Nephron (organoid): ENCODE measurements around the gene BTK.

ENCODE experiments used
- H3K27ac Mint-ChIP-seq, 3 experiments: 2 replicates each; pipeline ENCODE4 v1.8.0; 2020; ENCODE audit warnings: mixed read lengths in 3 of 3, mild to moderate bottlenecking in 2 of 3, moderate library complexity in 1 of 3
- H3K27me3 Mint-ChIP-seq: 2 replicates; pipeline ENCODE4 v1.8.0; 2021; ENCODE audit warnings: low read depth, mild to moderate bottlenecking, moderate library complexity, mixed read lengths
- H3K36me3 Mint-ChIP-seq: 2 replicates; pipeline ENCODE4 v1.8.0; 2020; ENCODE audit warnings: low read depth, mixed read lengths
- H3K4me1 Mint-ChIP-seq: 2 replicates; pipeline ENCODE4 v1.8.0; 2020; ENCODE audit warnings: mixed read lengths
- H3K4me3 Mint-ChIP-seq, 3 experiments: 2 replicates each; pipeline ENCODE4 v1.8.0; 2020; ENCODE audit warnings: mild to moderate bottlenecking in 3 of 3, mixed read lengths in 3 of 3, moderate library complexity in 2 of 3
- H3K9me3 Mint-ChIP-seq: 2 replicates; pipeline ENCODE4 v1.8.0; 2020; ENCODE audit warnings: mixed read lengths
- CTCF ChIP-seq, 3 experiments: fragments of 200-600 bp; sonication (generic); IDR thresholded peaks; one replicate each; pipeline ENCODE4 v1.5.0; 2021; ENCODE audit warnings: antibody characterized with exemption in 3 of 3; ENCODE audit not compliant: unreplicated experiment in 3 of 3

BTK gene

GRCh38 chrX:101391831-101392230 lies 5.8 kb upstream of the BTK start:
- H3K36me3 Mint-ChIP-seq, result peaks cover 33% of the 10 kb centered on the region
- peak overlapping the region; percentile 94 to 99 (median 96) for H3K27ac Mint-ChIP-seq
- no peak for TF ChIP-seq CTCF (IDR thresholded peaks at IDR 0.05; ENCODE audit: unreplicated experiment in 3 of 3)
- no peaks in the 10 kb centered on the region for H3K9me3 Mint-ChIP-seq
- peak overlapping the region; percentile 99 for H3K4me3 Mint-ChIP-seq
- H3K4me1 Mint-ChIP-seq, result peaks cover 9% of the 10 kb centered on the region
- H3K27me3 Mint-ChIP-seq, result no peaks in the 10 kb centered on the region

- Mint-ChIP-seq H3K27me3 (no peaks in the 10 kb centered on the region), H3K9me3 (no peaks in the 10 kb centered on the region), H3K36me3 (peaks cover 32% of the 10 kb centered on the region), H3K27ac (peak within 1 kb of the TSS; percentile 94 to 99 (median 96)), H3K4me1 (peaks cover 9% of the 10 kb centered on the region), H3K4me3 (peak within 1 kb of the TSS; percentile 99)
- TF ChIP-seq CTCF (IDR thresholded peaks at IDR 0.05; ENCODE audit: unreplicated experiment in 3 of 3), result peak; percentile 64 to 68 (median 65)
These were observed 4.9 kb upstream of the BTK start, which contains the start of gene RPL36A for GRCh38 chrX:101390664-101391525. Gene RPL36A, plus strand, starts transcription at chrX:101391011. Its CDS starts 33 bp downstream, at chrX:101391044.

DNA sequence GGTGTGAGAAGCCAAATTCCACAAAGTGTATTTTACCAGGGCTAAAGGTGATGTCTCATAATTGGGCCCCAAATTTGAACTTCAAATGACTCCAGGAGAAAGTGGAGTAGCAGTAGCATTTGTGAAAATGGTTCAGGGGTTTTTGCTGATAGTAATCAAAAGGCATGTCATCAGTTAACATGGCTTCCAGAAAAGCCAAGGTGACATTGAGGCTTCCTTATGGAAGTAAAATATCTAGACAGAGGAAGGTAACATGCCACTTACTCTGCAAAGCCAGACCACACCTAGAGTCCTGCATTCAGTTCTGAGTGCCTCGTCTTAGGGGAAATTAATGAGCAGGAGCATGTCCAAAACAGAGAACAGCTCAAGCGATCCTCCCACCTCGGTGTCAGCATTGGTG lies 2.6 kb upstream of the BTK start:
- peaks cover 20% of the 10 kb centered on the region for H3K36me3 Mint-ChIP-seq
- H3K27ac Mint-ChIP-seq, result no peak overlapping the region
- peaks cover 9% of the 10 kb centered on the region for H3K4me1 Mint-ChIP-seq
- no peak overlapping the region for H3K4me3 Mint-ChIP-seq
- no peak for TF ChIP-seq CTCF (IDR thresholded peaks at IDR 0.05; ENCODE audit: unreplicated experiment in 3 of 3)
- H3K27me3 Mint-ChIP-seq, result peaks cover 4% of the 10 kb centered on the region
- H3K9me3 Mint-ChIP-seq, result no peaks in the 10 kb centered on the region

DNA sequence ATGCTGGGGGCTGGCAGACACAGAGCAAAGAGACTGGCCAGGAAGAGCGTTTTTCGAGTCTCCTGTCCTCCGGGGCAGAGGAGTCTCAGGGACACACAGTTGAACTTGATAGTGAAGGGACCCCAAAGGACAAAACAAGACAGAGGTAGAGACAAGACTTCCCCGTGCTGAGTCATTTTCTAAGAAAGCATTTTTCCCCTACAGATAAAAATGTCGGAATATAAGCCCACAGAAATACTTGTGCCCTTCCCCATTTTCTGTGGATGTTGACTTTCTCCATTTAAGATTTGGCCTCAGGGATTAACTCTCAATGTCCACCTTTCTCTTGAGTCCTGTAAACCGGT lies 523 bp upstream of the BTK start:
- Mint-ChIP-seq H3K36me3 (peaks cover 5% of the 10 kb centered on the region), H3K27me3 (peaks cover 4% of the 10 kb centered on the region), H3K4me3 (no peak overlapping the region), H3K27ac (no peak overlapping the region), H3K9me3 (no peaks in the 10 kb centered on the region), H3K4me1 (peaks cover 2% of the 10 kb centered on the region)
- TF ChIP-seq CTCF (IDR thresholded peaks at IDR 0.05; ENCODE audit: unreplicated experiment in 3 of 3), result no peak

- Mint-ChIP-seq H3K4me3 (no peak overlapping the region), H3K27ac (no peak overlapping the region), H3K4me1 (no peaks in the 10 kb centered on the region), H3K27me3 (peaks cover 4% of the 10 kb centered on the region), H3K36me3 (no peaks in the 10 kb centered on the region), H3K9me3 (peaks cover 3% of the 10 kb centered on the region)
- no peak for TF ChIP-seq CTCF (IDR thresholded peaks at IDR 0.05; ENCODE audit: unreplicated experiment in 3 of 3)
These were observed 836 bp downstream of the BTK start for GRCh38 chrX:101385026-101385684.
